ENCODE data around the gene TMEM250. TPM values are rescaled to one million over a fixed set of nuclear protein-coding genes. Genes with fewer than 3 reads are reported as not detected.
"Not testable (repeated sequence)": the region's sequence is repeated elsewhere in the genome, so short reads cannot be mapped to it uniquely, and the experiment has no call there.

TMEM250 gene, protein sequence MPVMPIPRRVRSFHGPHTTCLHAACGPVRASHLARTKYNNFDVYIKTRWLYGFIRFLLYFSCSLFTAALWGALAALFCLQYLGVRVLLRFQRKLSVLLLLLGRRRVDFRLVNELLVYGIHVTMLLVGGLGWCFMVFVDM
- 10 to 100 TPM; 25.0 to 29.1 TPM for total RNA-seq
- long read RNA-seq, donor 1, transcript TMEM250-201 (2 exons, 2,823 nt), result major isoform, 31 of 47 reads
- long read RNA-seq, donor 1, partial matches to known transcripts, result 0 of 47 reads
- long read RNA-seq, donor 1, other reads (novel, unspliced or antisense), result 16 of 47 reads
- long read RNA-seq, donor 2, partial matches to known transcripts, result 1 of 85 reads
- long read RNA-seq, donor 2, other reads (novel, unspliced or antisense), result 80 of 85 reads

DNA sequence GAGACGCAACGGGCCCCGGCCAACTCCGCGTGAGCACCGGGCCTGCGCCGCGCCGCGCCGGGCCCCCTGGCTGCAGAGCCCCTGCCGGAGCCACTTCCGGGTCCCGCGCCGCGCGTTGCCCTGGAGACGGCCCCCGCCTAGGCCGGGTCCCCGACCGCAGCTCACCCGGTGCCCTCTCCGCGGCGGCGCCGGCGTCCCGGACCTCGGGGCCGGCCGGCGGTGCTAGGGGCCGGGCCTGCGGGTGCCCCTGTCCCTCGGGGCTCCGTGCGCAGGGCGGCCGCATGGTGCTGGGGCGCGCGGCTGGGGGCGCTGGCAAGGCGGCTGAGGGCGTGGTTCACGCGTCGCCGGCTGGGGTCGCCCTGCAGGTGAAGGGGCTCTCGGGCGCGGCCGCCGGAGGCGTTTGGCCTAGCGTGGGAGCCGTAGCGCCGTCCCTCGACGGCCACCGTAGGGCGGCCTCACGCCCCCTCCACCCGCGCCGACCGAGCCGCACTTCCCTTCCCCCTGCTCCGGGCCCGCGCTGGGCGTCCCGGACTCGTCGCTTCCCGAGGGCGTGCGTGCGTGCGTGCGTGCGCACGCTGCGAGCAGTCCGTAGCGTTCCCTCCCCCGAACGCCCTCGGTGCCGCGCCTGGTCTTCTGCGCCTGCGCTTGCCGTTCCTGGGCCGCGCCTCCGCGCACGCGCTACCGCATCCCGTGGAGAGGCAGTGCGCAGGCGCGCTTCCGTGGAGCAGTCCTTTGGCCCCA is at the start of gene TMEM250:
Gene TMEM250 (minus strand): TSS at position 556 of the 741 bp plus-strand sequence. CDS start 1,975 bp downstream, outside the sequence.
- peak; percentile 99 for DNase-seq (ENCODE audit: low spot score)
- intact Hi-C loops (cut with DNase I), result loop anchor here in 1 of 2 donors (2.0 kb wide), 1 partner anchor 66 kb away; no protein-coding TSS in a partner anchor

DNA sequence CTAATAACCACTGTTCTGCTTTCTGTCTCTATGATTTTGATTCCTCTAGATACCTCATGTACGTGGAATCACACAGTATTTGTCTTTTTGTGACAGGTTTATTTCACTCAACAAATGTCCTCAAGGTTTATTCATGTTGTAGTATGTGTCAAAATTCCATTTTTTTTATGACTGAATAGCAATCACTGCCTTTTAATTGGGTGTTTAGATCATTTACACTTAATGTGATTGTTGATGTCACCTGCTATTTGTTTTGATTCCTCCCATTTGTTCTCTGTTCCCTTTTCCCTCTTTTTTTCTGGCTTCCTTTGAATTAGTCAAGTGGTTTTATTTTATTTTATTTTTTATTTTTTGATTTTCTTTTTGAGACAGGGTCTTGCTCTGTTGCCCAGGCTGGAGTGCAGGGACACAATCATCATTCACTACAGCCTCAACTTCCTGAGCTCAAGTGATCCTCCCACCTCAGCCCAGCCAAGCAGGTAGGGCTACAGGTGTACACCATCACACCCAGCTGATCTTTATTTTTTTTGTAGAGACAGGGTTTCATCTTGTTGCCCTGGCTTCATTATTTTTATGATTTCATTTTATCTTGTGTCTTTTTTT is 44.7 kb upstream of the TMEM250 start:
- intact Hi-C loops (cut with DNase I), result loop anchor here in 1 of 2 donors (5.0 kb wide), 1 partner anchor 1166 kb away; no protein-coding TSS in a partner anchor
- DNase-seq (ENCODE audit: low spot score), result no peak

DNA sequence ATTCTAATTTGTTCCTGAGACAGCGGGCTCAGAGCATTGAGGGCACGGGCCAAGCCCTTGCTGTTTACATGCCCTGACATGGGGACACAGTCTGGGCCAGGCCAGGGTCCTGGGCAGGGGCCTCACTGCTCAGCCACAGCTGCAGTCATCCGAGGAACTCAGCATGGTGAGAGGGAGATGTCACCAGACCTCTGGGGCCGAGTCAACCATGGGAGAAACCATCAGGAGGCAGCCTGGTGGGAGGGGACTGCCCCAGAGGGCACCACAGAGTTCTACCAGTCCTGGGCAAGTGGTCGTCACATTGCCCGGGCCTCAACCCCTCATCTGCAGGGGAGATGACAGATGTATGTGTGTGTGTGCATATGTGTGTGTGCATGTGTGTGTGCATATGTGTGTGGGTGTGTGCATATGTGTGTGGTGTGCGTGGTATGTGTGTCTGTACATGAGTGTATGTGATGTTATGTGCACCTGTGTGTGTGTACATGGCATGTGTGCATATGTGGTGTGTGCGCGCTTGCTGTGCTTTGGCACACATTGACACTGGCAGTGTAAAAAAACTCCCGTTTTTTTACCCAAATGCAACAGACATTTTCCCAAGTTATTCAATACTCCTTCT is 42.4 kb upstream of the TMEM250 start:
- no peak for DNase-seq (ENCODE audit: low spot score)
- intact Hi-C loops (cut with DNase I), result loop anchor here in 1 of 2 donors (5.0 kb wide), 1 partner anchor 1164 kb away; no protein-coding TSS in a partner anchor

DNA sequence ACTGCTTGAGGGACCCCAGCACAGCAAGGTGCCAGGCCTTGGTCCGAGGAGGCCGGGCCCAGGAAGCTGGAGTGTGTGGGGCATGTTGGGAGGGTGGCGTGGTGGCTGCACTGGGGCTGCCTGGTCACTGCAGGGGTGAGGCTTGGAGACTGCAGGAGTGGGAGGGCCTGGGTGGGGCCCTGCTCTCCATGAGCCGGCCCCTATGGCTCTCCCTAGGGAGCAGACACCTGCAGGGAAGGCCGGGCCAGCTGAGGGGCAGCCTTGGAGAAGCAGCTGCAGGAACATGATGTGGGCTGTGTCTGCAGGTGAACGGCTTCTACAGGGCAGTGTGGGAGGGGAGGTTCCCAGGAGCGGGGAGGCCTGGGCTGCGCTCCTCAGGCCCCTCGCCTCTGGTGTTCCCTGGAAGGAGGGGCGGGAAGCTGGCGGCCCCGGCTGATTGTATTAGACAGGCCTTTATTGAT is 41.7 kb upstream of the TMEM250 start:
- intact Hi-C loops (cut with DNase I), result loop anchor here in 1 of 2 donors (5.0 kb wide), 1 partner anchor 1163 kb away; no protein-coding TSS in a partner anchor
- no peak for DNase-seq (ENCODE audit: low spot score)

DNA sequence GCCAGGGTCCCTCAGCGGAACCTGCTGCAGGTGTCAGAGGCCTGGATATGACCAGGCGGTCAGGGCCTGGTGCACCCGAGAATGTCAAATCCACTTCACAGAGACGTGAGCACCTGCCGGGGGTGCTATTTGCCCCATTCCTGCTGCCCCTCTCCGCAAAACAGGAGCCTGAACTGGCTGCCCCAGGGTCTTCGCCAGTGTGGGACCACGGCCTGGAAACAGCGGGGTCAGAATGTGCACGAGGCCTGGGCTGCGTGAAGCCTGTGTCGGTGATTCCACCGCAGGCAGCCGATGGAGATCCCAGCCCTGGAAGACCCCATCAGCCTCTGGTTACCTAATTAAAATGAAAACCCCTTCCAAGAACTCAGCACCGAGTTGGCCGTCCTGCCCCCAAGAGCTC is 41.2 kb upstream of the TMEM250 start:
- intact Hi-C loops (cut with DNase I), result loop anchor here in 1 of 2 donors (5.0 kb wide), 2 partner anchors 352 to 1163 kb away; no protein-coding TSS in a partner anchor
- no peak for DNase-seq (ENCODE audit: low spot score)

DNA sequence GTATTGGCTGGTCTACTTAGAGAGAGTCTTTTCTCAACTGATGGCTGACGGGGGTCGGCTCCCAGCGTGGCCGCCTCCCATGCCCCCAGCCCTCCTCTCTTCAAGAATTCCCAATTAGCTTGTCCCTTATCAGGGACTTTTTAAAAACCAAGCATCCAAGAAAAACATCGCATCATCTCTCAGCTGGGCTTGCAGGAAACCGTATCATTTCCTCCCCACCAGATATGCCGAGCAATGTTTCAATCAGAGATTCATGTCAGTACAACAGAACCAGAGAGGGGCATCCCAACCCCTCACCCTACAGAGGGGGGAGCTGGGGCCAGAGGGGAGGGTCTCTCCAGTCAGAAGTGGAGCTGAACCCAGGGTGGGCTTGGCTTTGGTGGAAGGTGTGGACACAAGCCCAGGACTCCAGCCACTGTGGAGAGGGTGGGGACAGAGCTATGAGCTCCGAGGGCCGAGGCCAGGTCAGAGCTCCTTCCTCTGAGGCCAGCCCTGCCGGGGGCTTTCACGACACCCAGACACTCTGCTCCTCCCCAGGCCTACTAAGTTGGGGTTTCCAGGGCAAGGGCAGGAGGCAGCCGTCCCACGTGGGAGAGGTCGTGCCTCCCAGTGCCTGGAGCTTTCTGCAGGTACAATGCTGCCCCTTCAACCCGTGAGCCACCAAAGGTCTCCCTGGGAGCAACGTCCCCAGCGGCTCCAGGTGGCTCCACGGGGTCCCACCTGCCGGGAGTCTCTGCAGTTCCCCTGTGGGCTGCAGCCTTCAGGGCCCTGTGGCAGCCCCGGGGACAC is 39.0 kb upstream of the TMEM250 start:
- DNase-seq (ENCODE audit: low spot score), result no peak
- intact Hi-C loops (cut with DNase I), result loop anchor here in 1 of 2 donors (5.0 kb wide), 1 partner anchor 355 kb away; no protein-coding TSS in a partner anchor

DNA sequence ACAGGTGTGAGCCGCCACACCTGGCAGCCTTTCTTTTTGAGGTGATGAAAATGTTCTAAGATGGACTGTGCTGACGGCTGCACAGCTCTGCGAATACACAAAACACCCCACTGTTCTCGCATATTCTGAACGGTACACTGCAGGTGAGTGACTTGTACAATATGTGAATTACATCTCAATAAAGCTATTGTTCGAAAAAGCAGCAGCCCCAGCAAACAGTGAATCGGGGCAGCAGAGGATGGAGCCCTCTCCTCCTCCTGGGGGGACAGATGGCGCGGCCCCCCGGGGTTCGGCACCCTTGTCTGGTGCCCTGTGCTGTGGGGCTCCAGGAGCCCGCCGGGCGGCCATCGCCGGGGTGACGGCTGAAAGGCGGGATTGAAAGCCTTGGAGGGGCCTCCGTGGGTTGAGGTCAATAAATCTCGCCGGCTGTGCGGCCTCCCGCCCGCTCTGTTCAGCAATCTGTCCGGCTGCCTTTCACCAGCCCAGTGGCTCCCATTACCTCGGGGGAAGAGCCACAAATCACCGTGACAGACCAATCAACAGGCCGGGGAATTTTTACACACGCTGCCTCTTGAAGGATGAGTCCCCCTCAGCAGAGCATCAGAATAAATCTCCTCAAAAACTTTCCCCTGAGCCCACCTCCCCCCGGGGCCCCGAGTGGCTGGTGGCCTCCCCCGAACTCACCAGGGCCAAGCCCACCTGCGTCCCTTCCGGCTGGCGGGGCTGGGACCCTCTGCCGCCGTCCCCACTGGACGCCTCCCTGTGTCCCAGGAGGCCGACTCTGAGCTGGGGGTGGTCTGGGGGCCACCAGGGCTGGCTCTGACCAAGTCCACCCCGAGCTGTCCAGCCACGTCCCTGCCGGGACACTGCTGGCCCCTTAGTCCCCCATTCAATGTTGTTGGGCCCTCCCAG is 37.8 kb upstream of the TMEM250 start:
- no peak for DNase-seq (ENCODE audit: low spot score)
- intact Hi-C loops (cut with DNase I), result loop anchor here in 1 of 2 donors (5.0 kb wide), 1 partner anchor 356 kb away; no protein-coding TSS in a partner anchor

DNA sequence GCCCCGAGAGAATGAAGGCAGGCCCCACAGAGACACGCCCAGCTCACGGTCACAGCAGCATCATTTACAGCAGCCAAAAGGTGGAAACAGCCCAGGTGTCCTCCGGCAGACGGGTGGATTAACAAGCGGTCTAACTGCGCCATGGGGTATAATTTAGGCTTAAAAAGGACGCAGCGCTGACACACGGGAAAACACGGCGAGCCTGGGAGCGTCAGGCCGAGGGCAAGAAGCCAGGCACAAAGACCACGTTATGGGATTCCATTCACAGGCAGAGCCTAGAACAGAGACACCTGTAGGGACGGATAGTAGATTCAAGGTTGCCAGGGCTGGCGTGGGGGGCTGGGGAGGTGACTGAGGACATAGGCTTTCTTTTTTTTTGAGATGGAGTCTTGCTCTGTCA is 36.9 kb upstream of the TMEM250 start:
- DNase-seq (ENCODE audit: low spot score), result no peak
- intact Hi-C loops (cut with DNase I), result loop anchor here in 1 of 2 donors (5.0 kb wide), 1 partner anchor 357 kb away; no protein-coding TSS in a partner anchor

DNA sequence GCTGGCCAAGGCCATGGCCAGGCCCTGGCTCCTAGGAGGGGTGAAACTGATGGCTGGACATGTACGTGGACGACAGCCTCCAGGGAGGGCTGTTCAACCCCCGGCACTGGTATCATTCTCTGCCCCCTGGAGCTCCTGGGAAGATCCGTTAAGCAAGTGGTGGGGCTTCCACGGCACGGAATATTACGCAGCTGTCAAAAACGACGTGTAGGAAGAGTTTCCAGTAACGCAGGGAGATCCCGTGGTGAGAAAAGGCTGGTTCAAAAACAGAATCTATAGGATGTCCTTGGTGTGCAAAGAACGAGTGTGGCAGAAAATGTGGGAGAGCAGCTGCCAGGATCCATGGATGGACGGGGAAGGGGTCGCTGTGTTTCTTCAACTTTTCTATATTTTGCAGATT is 36.3 kb upstream of the TMEM250 start:
- intact Hi-C loops (cut with DNase I), result loop anchor here in 1 of 2 donors (5.0 kb wide), 1 partner anchor 357 kb away; no protein-coding TSS in a partner anchor
- DNase-seq (ENCODE audit: low spot score), result no peak

DNA sequence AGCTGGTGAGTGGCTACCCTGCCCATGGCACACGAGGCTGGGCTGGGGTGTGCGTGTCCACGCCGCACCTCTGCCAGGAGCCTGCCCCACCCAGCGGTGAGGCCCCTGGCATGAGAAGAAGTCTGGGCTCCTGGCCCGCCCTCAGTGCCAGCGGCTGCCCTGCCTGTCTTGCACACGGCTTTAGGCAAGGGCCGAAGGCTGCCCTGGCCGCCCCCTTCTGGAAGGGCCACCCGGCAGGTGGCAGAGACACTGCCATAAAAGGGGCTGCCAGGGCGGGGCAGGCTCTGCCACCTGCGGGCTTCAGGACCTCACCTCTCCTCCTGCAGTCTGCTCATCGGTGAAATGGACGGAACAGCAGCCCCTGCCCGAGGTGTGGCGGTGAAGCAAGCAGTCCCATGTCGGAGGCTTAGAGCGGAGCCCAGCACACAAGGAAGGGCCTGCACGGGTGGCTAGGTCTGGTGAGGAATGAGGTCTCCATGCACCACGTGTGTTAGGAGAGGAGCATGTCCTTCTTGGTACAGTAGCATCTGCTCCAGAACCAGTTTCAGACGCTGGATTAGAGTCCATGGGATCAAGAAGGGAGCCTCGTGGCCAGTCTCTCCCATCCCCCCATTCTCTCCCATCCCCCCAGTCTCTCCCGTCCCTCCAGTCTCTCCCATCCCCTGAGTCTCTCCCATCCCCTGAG is 34.8 kb upstream of the TMEM250 start:
- intact Hi-C loops (cut with DNase I), result no loop called here
- DNase-seq (ENCODE audit: low spot score), result no peak

DNA sequence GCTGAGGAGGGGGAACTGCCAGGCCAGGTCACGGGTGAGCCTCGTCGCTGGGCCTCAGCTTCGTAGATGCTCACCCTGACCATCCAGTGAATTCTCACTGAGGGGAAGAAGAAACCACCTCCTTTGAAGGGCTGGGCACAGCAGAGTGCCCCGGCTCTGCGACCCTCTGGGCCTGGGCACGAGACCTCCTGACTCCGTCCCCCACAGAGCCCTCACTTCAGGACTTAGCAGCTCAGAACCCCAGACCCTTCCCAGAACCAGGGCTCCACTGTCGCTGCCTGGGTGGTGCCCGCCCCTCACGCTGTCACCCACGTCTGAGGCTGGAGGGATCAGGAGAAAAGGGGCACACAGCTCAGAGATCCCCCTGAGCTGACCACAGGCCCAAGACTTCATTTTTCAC is 34.3 kb upstream of the TMEM250 start:
- intact Hi-C loops (cut with DNase I), result no loop called here
- no peak for DNase-seq (ENCODE audit: low spot score)

DNA sequence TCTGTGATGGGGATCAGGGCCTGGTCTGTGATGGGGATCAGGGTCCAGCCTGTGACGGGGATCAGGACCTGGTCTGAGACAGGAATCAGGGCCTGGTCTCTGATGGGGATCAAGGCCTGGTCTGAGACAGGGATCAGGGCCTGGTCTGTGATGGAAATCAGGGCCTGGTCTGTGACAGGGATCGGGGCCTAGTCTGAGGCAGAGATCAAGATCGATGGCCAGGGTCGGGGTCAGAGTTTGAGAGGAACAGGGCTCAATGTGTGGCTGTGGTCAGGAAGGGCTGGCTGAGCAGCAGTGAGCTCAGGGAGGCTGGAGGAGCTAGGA is 33.8 kb upstream of the TMEM250 start:
- no peak for DNase-seq (ENCODE audit: low spot score)
- intact Hi-C loops (cut with DNase I), result no loop called here

DNA sequence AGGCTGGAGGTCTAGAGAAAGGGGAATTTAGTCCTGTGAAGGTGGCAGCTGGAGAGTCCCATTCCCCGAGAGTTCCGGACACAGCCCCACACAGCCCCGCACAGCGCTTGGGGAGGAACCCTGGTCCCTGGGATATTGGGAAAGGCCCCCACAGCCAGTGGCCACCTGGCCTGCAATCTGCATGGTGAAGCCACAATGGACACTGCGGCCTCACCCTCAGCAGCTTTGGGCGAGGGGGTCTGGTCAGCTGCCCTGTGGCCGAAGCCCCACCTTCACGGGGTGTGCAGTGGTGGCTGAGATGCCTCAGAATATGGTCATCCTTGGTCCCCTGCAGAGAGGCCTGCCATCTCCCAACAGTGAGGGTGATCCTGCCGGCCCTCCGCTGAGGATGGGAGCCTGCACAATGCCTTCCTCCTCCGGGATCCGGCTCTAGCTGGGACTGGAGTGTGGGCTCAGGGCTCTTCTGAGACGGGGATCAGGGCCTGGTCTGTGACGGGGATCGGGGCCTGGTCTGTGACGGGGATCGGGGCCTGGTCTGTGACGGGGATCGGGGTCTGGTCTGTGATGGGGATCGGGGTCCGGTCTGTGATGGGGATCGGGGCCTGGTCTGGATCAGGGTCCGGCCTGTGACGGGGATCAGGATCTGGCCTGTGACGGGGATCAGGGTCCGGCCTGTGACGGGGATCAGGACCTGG is 33.3 kb upstream of the TMEM250 start:
- no peak for DNase-seq (ENCODE audit: low spot score)
- intact Hi-C loops (cut with DNase I), result no loop called here

DNA sequence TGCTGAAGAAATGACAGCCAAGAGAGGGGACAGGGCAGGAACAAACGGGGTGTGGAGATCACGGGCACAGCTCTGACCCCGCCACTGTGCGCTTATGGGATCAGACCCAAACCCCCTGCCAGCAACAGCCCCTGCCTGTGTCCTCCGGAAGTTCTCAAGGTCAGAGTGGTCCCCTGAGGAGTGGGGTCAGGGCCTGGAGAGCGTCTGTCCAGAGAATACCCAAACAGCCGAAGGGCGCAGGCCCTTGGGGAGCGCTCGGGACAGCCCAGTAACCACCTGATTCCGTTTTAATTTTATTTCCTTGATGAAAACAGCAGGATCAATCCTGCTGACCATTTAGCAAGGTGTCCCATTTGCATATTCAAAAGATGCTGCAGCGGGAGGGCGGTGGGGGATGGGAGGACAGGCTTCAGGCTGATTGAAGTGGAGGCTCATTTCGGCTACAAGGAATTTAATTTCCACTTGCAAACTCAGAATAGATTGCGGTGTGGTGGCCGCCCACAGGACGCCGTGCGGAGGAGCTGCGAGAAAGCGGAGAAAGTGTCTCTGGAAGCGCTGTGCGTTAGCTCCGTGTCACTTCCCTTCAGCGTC is 32.6 kb upstream of the TMEM250 start:
- no peak for DNase-seq (ENCODE audit: low spot score)
- intact Hi-C loops (cut with DNase I), result no loop called here

DNA sequence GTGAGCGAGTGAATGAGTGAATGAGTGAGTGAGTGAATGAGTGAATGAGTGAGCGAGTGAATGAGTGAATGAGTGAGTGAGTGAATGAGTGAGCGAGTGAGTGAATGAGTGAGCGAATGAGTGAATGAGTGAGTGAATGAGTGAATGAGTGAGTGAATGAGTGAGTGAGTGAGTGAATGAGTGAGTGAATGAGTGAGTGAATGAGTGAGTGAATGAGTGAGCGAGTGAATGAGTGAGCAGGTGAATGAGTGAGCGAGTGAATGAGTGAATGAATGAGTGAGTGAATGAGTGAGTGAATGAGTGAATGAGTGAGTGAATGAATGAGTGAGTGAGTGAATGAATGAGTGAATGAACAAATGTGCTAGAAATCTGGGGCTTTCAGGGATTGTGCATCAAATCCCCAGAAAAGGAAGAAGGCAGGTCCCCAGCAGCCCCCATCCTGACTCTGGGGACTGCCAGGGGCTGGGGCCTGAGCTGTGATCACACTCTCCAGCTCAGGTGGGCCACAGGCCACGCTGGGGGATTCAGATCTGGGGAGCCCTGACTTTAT is 32.1 kb upstream of the TMEM250 start:
- intact Hi-C loops (cut with DNase I); DNase-seq (ENCODE audit: low spot score): not testable (repeated sequence)
